Fibroblast of lung (primary cell): ENCODE measurements around the gene LINC00305.

Experiments
- EZH2 ChIP-seq: IDR thresholded peaks from 2 replicates; pipeline ENCODE4 v1.5.1; 2012; ENCODE audit warnings: low read length, control low read depth, mild to moderate bottlenecking; ENCODE audit errors: missing control alignments
- TF ChIP-seq, protein P1 (sequence below), 2 donors: IDR thresholded peaks in 1 of 2; conservative IDR thresholded peaks in 1 of 2; 1 replicate in 1 of 2; 2 replicates in 1 of 2; pipeline ENCODE4 v1.5.1; 2011 to 2012; ENCODE audit warnings: low read length in 2 of 2, control low read depth in 1 of 2, inconsistent platforms in 1 of 2, low read depth in 1 of 2, mild to moderate bottlenecking in 1 of 2

DNA sequence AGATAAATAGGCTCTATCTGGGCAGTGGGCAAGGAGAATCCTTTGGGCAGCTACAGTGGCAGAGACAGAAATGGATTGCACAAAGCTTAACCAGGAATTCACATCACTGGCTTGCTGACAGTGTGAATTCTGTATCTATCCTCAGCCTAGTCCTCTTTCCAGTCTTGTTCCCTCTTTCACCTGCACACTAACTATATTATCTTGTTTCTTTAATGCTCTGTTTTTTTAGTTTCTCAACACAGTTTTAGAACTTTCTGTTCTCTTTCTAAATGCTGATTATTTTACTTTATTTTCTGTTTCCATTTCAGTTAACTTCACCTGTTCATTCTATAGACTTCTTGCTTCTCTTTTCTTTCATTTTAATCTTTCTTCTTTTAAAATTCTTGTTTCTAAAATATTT, 66.4 kb downstream of the LINC00305 start:
- TF ChIP-seq EZH2: no peak
- TF ChIP-seq, protein P1, sequence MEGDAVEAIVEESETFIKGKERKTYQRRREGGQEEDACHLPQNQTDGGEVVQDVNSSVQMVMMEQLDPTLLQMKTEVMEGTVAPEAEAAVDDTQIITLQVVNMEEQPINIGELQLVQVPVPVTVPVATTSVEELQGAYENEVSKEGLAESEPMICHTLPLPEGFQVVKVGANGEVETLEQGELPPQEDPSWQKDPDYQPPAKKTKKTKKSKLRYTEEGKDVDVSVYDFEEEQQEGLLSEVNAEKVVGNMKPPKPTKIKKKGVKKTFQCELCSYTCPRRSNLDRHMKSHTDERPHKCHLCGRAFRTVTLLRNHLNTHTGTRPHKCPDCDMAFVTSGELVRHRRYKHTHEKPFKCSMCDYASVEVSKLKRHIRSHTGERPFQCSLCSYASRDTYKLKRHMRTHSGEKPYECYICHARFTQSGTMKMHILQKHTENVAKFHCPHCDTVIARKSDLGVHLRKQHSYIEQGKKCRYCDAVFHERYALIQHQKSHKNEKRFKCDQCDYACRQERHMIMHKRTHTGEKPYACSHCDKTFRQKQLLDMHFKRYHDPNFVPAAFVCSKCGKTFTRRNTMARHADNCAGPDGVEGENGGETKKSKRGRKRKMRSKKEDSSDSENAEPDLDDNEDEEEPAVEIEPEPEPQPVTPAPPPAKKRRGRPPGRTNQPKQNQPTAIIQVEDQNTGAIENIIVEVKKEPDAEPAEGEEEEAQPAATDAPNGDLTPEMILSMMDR (conservative IDR thresholded peaks at IDR 0.05 in 1 of 2, IDR thresholded peaks at IDR 0.05 in 1 of 2; ENCODE audit: low read depth in 1 of 2, low read length in 2 of 2): no peak
